ENCODE data around the gene KSR2. TPM values are rescaled to one million over a fixed set of nuclear protein-coding genes. Genes with fewer than 3 reads are reported as not detected.

Gene KSR2
- total and polyA plus RNA-seq, 2 of the 4 experiments (the other 2 are of a cell fraction), result not detected

- H3K9me1 ChIP-seq (ENCODE audit: insufficient read depth, low read length), result no peaks in the 10 kb centered on the region
- no peak overlapping the region for H3K4ac ChIP-seq (ENCODE audit: low read depth, low read length)
- POLR2A ChIA-PET (ENCODE audit: unreplicated experiment), result no interaction called here
- in situ Hi-C loops (cut with MboI; ENCODE audit: low sequenced_read_pairs), result no loop called here
- no peak overlapping the region for H4K91ac ChIP-seq (ENCODE audit: insufficient read depth, low read depth, low read length)
- no peak overlapping the region for H4K5ac ChIP-seq (ENCODE audit: low read depth, low read length)
- no peak for DNase-seq
- no peak overlapping the region for H4K8ac ChIP-seq (ENCODE audit: low read depth in 2 of 2, low read length in 2 of 2)
- H2AK5ac ChIP-seq (ENCODE audit: low read depth, low read length), result no peak overlapping the region
- no peak overlapping the region for H3K4me3 ChIP-seq (ENCODE audit: insufficient read depth, low read depth, low read length)
- no peak overlapping the region for H3K56ac ChIP-seq (ENCODE audit: extremely low read depth, insufficient read depth, low read length)
- no peak overlapping the region for H3K18ac ChIP-seq (ENCODE audit: low read depth, low read length)
- H2BK5ac ChIP-seq (ENCODE audit: low read depth, low read length, poor library complexity, severe bottlenecking), result no peak overlapping the region
- CTCF ChIA-PET, result no interaction called here
- BruUV-seq (replicated peaks), result no TSS peak
- H3K4me2 ChIP-seq (ENCODE audit: low read depth, low read length), result no peak overlapping the region
- H4K20me1 ChIP-seq (ENCODE audit: insufficient read depth, low read length), result no peaks in the 10 kb centered on the region
- no peak overlapping the region for H2AK9ac ChIP-seq (replicated peaks; ENCODE audit: low read depth, low read length, poor library complexity)
- H2BK20ac ChIP-seq (ENCODE audit: low read depth, low read length), result no peak overlapping the region
- H2BK15ac ChIP-seq (ENCODE audit: low read depth, low read length), result no peak overlapping the region
- no peak overlapping the region for H3K27ac ChIP-seq (ENCODE audit: insufficient read depth, low read length)
- H3K14ac ChIP-seq (replicated peaks; ENCODE audit: low read depth, low read length), result no peak overlapping the region
- H2AFZ ChIP-seq (replicated peaks; ENCODE audit: low read length, poor library complexity), result no peak overlapping the region
- no peak for TF ChIP-seq CHD1 (IDR thresholded peaks at IDR 0.05; ENCODE audit: low read depth, low read length)
- TF ChIP-seq FOS (IDR thresholded peaks at IDR 0.05; ENCODE audit: low read depth, low read length), result no peak
- no peak for TF ChIP-seq CEBPB (IDR thresholded peaks at IDR 0.05; ENCODE audit: low read depth, low read length)
- no peak for TF ChIP-seq POLR2A (IDR thresholded peaks at IDR 0.05; ENCODE audit: low read depth, low read length)
- no peak for TF ChIP-seq RCOR1 (IDR thresholded peaks at IDR 0.05; ENCODE audit: insufficient replicate concordance, low read length)
- TF ChIP-seq NFE2L2 (IDR thresholded peaks at IDR 0.05; ENCODE audit: low read depth, low read length), result no peak
- no peaks in the 10 kb centered on the region for H3K4me1 ChIP-seq (ENCODE audit: control insufficient read depth, insufficient read depth, low read length)
- dilution Hi-C loops (cut with HindIII; ENCODE audit: low sequenced_read_pairs, unreplicated experiment), result no loop called here
- H3K27me3 ChIP-seq (ENCODE audit: control insufficient read depth, insufficient read depth, low read length), result no peaks in the 10 kb centered on the region
- H3K9ac ChIP-seq (ENCODE audit: low read depth, low read length), result no peak overlapping the region
- intact Hi-C loops (cut with micrococcal nuclease), result no loop called here
- H3K23ac ChIP-seq (ENCODE audit: low read depth, low read length), result no peak overlapping the region
- H2BK120ac ChIP-seq (ENCODE audit: low read depth, low read length), result no peak overlapping the region
- peaks cover 51% of the 10 kb centered on the region for H3K9me3 ChIP-seq (ENCODE audit: control insufficient read depth, insufficient read depth, low read length)
- no peaks in the 10 kb centered on the region for H3K79me1 ChIP-seq (ENCODE audit: low read depth in 1 of 2, low read length in 2 of 2)
- H3K36me3 ChIP-seq (ENCODE audit: control insufficient read depth, insufficient read depth, low read length), result no peaks in the 10 kb centered on the region
- no CpG with 5 or more reads among the region's 6 CpGs for WGBS, 2 experiments (ENCODE audit: extremely low coverage in 2 of 2, insufficient read length in 1 of 2)
- ATAC-seq (ENCODE audit: low read depth), result no peak
Measured at GRCh38 chr12:117452112-117452511, 516.7 kb downstream of the KSR2 start.

Measured in IMR-90 (cell line).